SK-N-SH treated with all-trans-retinoic acid at 6 μM for 48 hours (cell line): ENCODE results near the gene TSPAN3.

ENCODE experiments used
- ARNTL ChIP-seq: fragments of 450-650 bp; formaldehyde crosslinking; IDR thresholded peaks from 2 replicates; pipeline ENCODE4 v1.5.0; 2020; ENCODE audit warnings: low read depth, mild to moderate bottlenecking, moderate library complexity, borderline replicate concordance
- CSRNP3 ChIP-seq: fragments of 250-450 bp; sonication (Bioruptor Pico); IDR thresholded peaks from 2 replicates; pipeline ENCODE4 v1.5.1; 2021; ENCODE audit warnings: mild to moderate bottlenecking, moderate library complexity
- GLIS3 ChIP-seq: fragments of 250-450 bp; sonication (Bioruptor Pico); IDR thresholded peaks from 2 replicates; pipeline ENCODE4 v1.5.0; 2020; ENCODE audit warnings: mild to moderate bottlenecking, moderate library complexity
- ISL1 ChIP-seq: fragments of 250-450 bp; sonication (Bioruptor Pico); IDR thresholded peaks from 2 replicates; pipeline ENCODE4 v2.1.2; 2022; ENCODE audit warnings: mild to moderate bottlenecking, moderate library complexity
- PATZ1 ChIP-seq: fragments of 250-450 bp; sonication (Bioruptor Pico); IDR thresholded peaks from 2 replicates; pipeline ENCODE4 v1.8.0; 2020; ENCODE audit warnings: mild to moderate bottlenecking, moderate library complexity, borderline replicate concordance
- POU6F1 ChIP-seq: fragments of 250-450 bp; sonication (Bioruptor Pico); IDR thresholded peaks from 2 replicates; pipeline ENCODE4 v1.8.0; 2021; ENCODE audit warnings: low read depth, mild to moderate bottlenecking, moderate library complexity, borderline replicate concordance
- PPARA ChIP-seq: fragments of 250-450 bp; sonication (Bioruptor Pico); IDR thresholded peaks from 2 replicates; pipeline ENCODE4 v1.5.0; 2020; ENCODE audit warnings: mild to moderate bottlenecking, borderline replicate concordance
- SNAI2 ChIP-seq: fragments of 250-450 bp; sonication (Bioruptor Pico); IDR thresholded peaks from 2 replicates; pipeline ENCODE4 v1.5.0; 2020; ENCODE audit warnings: mild to moderate bottlenecking, moderate library complexity
- TCF4 ChIP-seq: fragments of 250-450 bp; sonication (Bioruptor Pico); IDR thresholded peaks from 2 replicates; pipeline ENCODE4 v1.8.0; 2021; ENCODE audit warnings: mild to moderate bottlenecking, moderate library complexity, borderline replicate concordance
- ZFP3 ChIP-seq: fragments of 250-450 bp; sonication (Bioruptor Pico); IDR thresholded peaks from 2 replicates; pipeline ENCODE4 v1.5.0; 2020; ENCODE audit warnings: mild to moderate bottlenecking, moderate library complexity
- ZFP30 ChIP-seq: fragments of 450-650 bp; formaldehyde crosslinking; IDR thresholded peaks from 2 replicates; pipeline ENCODE4 v1.5.0; 2022; ENCODE audit warnings: mild to moderate bottlenecking, moderate library complexity
- ZNF565 ChIP-seq: fragments of 450-650 bp; formaldehyde crosslinking; conservative IDR thresholded peaks from 2 replicates; pipeline ENCODE4 v1.5.0; 2020; ENCODE audit warnings: low read depth, mild to moderate bottlenecking, moderate library complexity
- ZNF70 ChIP-seq: fragments of 450-650 bp; formaldehyde crosslinking; IDR thresholded peaks from 2 replicates; pipeline ENCODE4 v1.5.0; 2020; ENCODE audit warnings: mild to moderate bottlenecking, moderate library complexity
- TF ChIP-seq, protein P1 (sequence below): fragments of 250-450 bp; sonication (Bioruptor Pico); IDR thresholded peaks from 2 replicates; pipeline ENCODE4 v1.5.0; 2020; ENCODE audit warnings: mild to moderate bottlenecking, moderate library complexity

- TF ChIP-seq ZFP3 (CRISPR knock-in tag) (no peak), ARNTL (CRISPR knock-in tag) (no peak), ZNF565 (no peak), ZNF70 (no peak), PATZ1 (no peak), GLIS3 (no peak), ZFP30 (no peak), POU6F1 (CRISPR knock-in tag) (no peak), SNAI2 (no peak), CSRNP3 (CRISPR knock-in tag) (no peak), TCF4 (CRISPR knock-in tag) (no peak; the same call in 1 of the 2 replicates), ISL1 (CRISPR knock-in tag) (no peak), PPARA (no peak)
- TF ChIP-seq, protein P1, sequence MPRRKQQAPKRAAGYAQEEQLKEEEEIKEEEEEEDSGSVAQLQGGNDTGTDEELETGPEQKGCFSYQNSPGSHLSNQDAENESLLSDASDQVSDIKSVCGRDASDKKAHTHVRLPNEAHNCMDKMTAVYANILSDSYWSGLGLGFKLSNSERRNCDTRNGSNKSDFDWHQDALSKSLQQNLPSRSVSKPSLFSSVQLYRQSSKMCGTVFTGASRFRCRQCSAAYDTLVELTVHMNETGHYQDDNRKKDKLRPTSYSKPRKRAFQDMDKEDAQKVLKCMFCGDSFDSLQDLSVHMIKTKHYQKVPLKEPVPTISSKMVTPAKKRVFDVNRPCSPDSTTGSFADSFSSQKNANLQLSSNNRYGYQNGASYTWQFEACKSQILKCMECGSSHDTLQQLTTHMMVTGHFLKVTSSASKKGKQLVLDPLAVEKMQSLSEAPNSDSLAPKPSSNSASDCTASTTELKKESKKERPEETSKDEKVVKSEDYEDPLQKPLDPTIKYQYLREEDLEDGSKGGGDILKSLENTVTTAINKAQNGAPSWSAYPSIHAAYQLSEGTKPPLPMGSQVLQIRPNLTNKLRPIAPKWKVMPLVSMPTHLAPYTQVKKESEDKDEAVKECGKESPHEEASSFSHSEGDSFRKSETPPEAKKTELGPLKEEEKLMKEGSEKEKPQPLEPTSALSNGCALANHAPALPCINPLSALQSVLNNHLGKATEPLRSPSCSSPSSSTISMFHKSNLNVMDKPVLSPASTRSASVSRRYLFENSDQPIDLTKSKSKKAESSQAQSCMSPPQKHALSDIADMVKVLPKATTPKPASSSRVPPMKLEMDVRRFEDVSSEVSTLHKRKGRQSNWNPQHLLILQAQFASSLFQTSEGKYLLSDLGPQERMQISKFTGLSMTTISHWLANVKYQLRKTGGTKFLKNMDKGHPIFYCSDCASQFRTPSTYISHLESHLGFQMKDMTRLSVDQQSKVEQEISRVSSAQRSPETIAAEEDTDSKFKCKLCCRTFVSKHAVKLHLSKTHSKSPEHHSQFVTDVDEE (CRISPR knock-in tag): no peak
Measured at GRCh38 chr15:77097248-77097721, 26.4 kb upstream of the TSPAN3 start.
